SK-N-MC (cell line): ENCODE data around the gene SCFD2.
"Not testable (repeated sequence)": the region's sequence is repeated elsewhere in the genome, so short reads cannot be mapped to it uniquely, and the experiment has no call there.

ENCODE experiments used
- DNase-seq: peaks from one replicate; pipeline ENCODE4 v3.0.0-alpha.2; 2011; ENCODE audit warnings: low read depth, low spot score
- H3K27ac ChIP-seq: fragments of 200-600 bp; sonication (generic); 2 replicates; pipeline ENCODE4 v1.5.1; 2016; ENCODE audit warnings: mixed run types
- H3K36me3 ChIP-seq: fragments of 200-600 bp; sonication (generic); 2 replicates; pipeline ENCODE4 v1.6.1; 2017; ENCODE audit warnings: antibody characterized with exemption, low read length, mixed read lengths; ENCODE audit not compliant: insufficient read depth
- H3K4me3 ChIP-seq: fragments of 200-600 bp; sonication (generic); 2 replicates; pipeline ENCODE4 v1.5.1; 2016
- H3K9ac ChIP-seq: fragments of 200-600 bp; sonication (generic); 2 replicates; pipeline ENCODE4 v1.8.0; 2017; ENCODE audit warnings: mixed run types, mixed read lengths; ENCODE audit not compliant: insufficient read length
- H3K9me3 ChIP-seq: fragments of 200-600 bp; sonication (generic); 2 replicates; pipeline ENCODE4 v1.6.1; 2017; ENCODE audit warnings: low read depth, mild to moderate bottlenecking, antibody characterized with exemption, low read length, moderate library complexity, mixed read lengths
- EZH2 ChIP-seq: fragments of 200-600 bp; sonication (generic); IDR thresholded peaks from one replicate; pipeline ENCODE4 v1.6.1; 2017; ENCODE audit warnings: antibody characterized with exemption
- FOXP2 ChIP-seq: optimal IDR thresholded peaks from 2 replicates; pipeline ENCODE3; 2011; ENCODE audit warnings: mild to moderate bottlenecking, moderate library complexity; ENCODE audit not compliant: insufficient read depth; ENCODE audit errors: extremely low read length, control extremely low read depth
- POLR2AphosphoS5 ChIP-seq: IDR thresholded peaks from 2 replicates; pipeline ENCODE4 v1.6.1; 2012; ENCODE audit warnings: mild to moderate bottlenecking, low read depth, low read length, borderline replicate concordance

SCFD2 gene

GRCh38 chr4:53068755-53069330 lies 297.0 kb downstream of the SCFD2 start:
- Histone ChIP-seq H3K27ac (no peak overlapping the region), H3K9me3 (no peaks in the 10 kb centered on the region), H3K9ac (no peak overlapping the region), H3K36me3 (no peaks in the 10 kb centered on the region), H3K4me3 (no peak overlapping the region)
- DNase-seq = no peak
- TF ChIP-seq POLR2AphosphoS5 = no peak
- TF ChIP-seq EZH2 = no peak
- no peak for TF ChIP-seq FOXP2

- no peak for TF ChIP-seq FOXP2
- TF ChIP-seq EZH2 = no peak
- no peak for TF ChIP-seq POLR2AphosphoS5
- DNase-seq = no peak
- H3K27ac ChIP-seq = no peak overlapping the region
- no peaks in the 10 kb centered on the region for H3K9me3 ChIP-seq
- H3K9ac ChIP-seq = no peak overlapping the region
- H3K4me3 ChIP-seq = no peak overlapping the region
- H3K36me3 ChIP-seq = no peaks in the 10 kb centered on the region
Observed at GRCh38 chr4:53067125-53067802, 298.6 kb downstream of the SCFD2 start.

- Histone ChIP-seq H3K9me3 (no peaks in the 10 kb centered on the region), H3K9ac (no peak overlapping the region), H3K36me3 (no peaks in the 10 kb centered on the region), H3K4me3 (no peak overlapping the region), H3K27ac (no peak overlapping the region)
- TF ChIP-seq POLR2AphosphoS5 = no peak
- no peak for TF ChIP-seq EZH2
- DNase-seq = no peak
Observed at GRCh38 chr4:53066155-53066554, 299.7 kb downstream of the SCFD2 start.

GRCh38 chr4:53064609-53065008 lies 301.3 kb downstream of the SCFD2 start:
- Histone ChIP-seq H3K36me3 (no peaks in the 10 kb centered on the region), H3K4me3 (no peak overlapping the region)
- no peak for TF ChIP-seq EZH2
- TF ChIP-seq FOXP2 = no peak
- TF ChIP-seq POLR2AphosphoS5 = no peak

GRCh38 chr4:53061091-53061850 lies 304.6 kb downstream of the SCFD2 start:
- H3K9ac ChIP-seq = no peak overlapping the region
- no peaks in the 10 kb centered on the region for H3K36me3 ChIP-seq
- no peak for DNase-seq
- no peak overlapping the region for H3K4me3 ChIP-seq
- no peak overlapping the region for H3K27ac ChIP-seq
- TF ChIP-seq FOXP2 (no peak), POLR2AphosphoS5 (no peak), EZH2 (no peak)
- no peaks in the 10 kb centered on the region for H3K9me3 ChIP-seq

More at GRCh38 chr4:53064609-53065008, 301.3 kb downstream of the SCFD2 start:
- H3K27ac ChIP-seq = no peak overlapping the region
- DNase-seq = no peak
- no peak overlapping the region for H3K9ac ChIP-seq
- no peaks in the 10 kb centered on the region for H3K9me3 ChIP-seq

- H3K27ac ChIP-seq = no peak overlapping the region
- DNase-seq = no peak
- TF ChIP-seq EZH2 (no peak), POLR2AphosphoS5 (no peak), FOXP2 (no peak)
Observed at GRCh38 chr4:53060278-53060677, 305.6 kb downstream of the SCFD2 start.

GRCh38 chr4:53059871-53060270 lies 306.0 kb downstream of the SCFD2 start:
- TF ChIP-seq POLR2AphosphoS5 (no peak), EZH2 (no peak), FOXP2 (no peak)
- Histone ChIP-seq H3K27ac (no peak overlapping the region), H3K36me3 (no peaks in the 10 kb centered on the region), H3K4me3 (no peak overlapping the region), H3K9me3 (no peaks in the 10 kb centered on the region), H3K9ac (no peak overlapping the region)
- no peak for DNase-seq

More at GRCh38 chr4:53060278-53060677, 305.6 kb downstream of the SCFD2 start:
- Histone ChIP-seq H3K36me3 (no peaks in the 10 kb centered on the region), H3K4me3 (no peak overlapping the region), H3K9ac (no peak overlapping the region), H3K9me3 (no peaks in the 10 kb centered on the region)

- H3K9me3 ChIP-seq = no peaks in the 10 kb centered on the region
- no peaks in the 10 kb centered on the region for H3K36me3 ChIP-seq
- no peak overlapping the region for H3K27ac ChIP-seq
- H3K9ac ChIP-seq = no peak overlapping the region
- no peak overlapping the region for H3K4me3 ChIP-seq
- TF ChIP-seq FOXP2 (no peak), POLR2AphosphoS5 (no peak), EZH2 (no peak)
- DNase-seq = no peak
Observed at GRCh38 chr4:53059256-53059655, 306.6 kb downstream of the SCFD2 start.

GRCh38 chr4:53057679-53058078 lies 308.2 kb downstream of the SCFD2 start:
- no peaks in the 10 kb centered on the region for H3K36me3 ChIP-seq

GRCh38 chr4:53057108-53057507 lies 308.8 kb downstream of the SCFD2 start:
- not testable (repeated sequence) for H3K9ac ChIP-seq, H3K36me3 ChIP-seq

More at GRCh38 chr4:53057679-53058078, 308.2 kb downstream of the SCFD2 start:
- Histone ChIP-seq H3K9me3 (no peaks in the 10 kb centered on the region), H3K9ac (no peak overlapping the region), H3K4me3 (no peak overlapping the region), H3K27ac (no peak overlapping the region)
- DNase-seq = no peak
- TF ChIP-seq POLR2AphosphoS5 = no peak
- TF ChIP-seq FOXP2 = no peak
- no peak for TF ChIP-seq EZH2

More at GRCh38 chr4:53057108-53057507, 308.8 kb downstream of the SCFD2 start:
- H3K9me3 ChIP-seq, H3K27ac ChIP-seq, DNase-seq, H3K4me3 ChIP-seq: not testable (repeated sequence)
